GM13977 (cell line): ENCODE data around the gene SPATS2L.

Source experiments
- DNase-seq: peaks from one replicate; pipeline ENCODE4 v3.0.0; 2012; ENCODE audit warnings: low spot score
- CTCF ChIP-seq: IDR thresholded peaks from 2 replicates; pipeline ENCODE4 v1.5.1; 2012; ENCODE audit warnings: mild to moderate bottlenecking, control low read depth; ENCODE audit not compliant: insufficient read depth; ENCODE audit errors: extremely low read depth, missing control alignments
- in situ Hi-C: fragments of 300-500 bp; cut with MboI; formaldehyde crosslinking; loops from one replicate; pipeline ENCODE4 v1.12.0; 2022; ENCODE audit warnings: low sequenced_read_pairs, low pct_unique_long_range_greater_than_20kb, mixed read lengths, inconsistent platforms; ENCODE audit not compliant: unreplicated experiment

The SPATS2L gene

DNA sequence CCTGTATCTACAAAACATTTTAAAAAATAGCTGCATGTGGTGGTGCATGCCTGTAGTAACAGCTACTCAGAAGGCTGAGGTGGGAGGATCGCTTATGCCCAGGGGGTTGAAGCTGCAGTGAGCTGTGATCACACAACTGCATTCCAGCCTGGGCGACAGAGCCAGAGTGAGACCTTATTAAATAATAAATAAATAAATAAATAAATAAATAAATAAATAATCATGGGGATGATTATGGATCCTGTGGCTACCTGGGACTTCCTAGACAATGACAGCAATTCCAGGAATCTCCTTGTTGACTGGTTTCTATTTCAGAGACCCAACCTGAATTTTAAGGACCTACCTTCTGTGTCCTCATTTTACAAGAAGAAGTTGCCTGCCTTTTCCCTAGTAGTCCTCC, 111.9 kb downstream of the SPATS2L start:
- no peak for TF ChIP-seq CTCF
- in situ Hi-C loops: no loop called here
- DNase-seq: no peak

DNA sequence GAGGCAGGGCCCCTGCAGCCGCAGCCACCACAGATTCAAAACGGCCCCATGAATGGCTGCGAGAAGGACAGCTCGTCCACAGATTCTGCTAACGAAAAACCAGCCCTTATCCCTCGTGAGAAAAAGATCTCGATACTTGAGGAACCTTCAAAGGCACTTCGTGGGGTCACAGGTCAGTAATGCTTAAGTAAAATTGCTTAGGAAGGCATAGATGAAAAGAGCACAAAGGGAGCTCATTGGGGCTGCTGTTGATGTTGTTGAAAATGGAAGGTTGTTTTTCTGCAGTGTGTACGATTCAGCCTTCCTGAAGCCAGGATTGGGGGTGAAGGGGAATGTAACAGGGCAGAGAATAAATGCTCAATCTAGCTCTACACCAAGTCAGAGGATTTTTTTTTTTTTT, 112.8 kb downstream of the SPATS2L start:
- DNase-seq: no peak
- in situ Hi-C loops: no loop called here
- TF ChIP-seq CTCF: no peak

DNA sequence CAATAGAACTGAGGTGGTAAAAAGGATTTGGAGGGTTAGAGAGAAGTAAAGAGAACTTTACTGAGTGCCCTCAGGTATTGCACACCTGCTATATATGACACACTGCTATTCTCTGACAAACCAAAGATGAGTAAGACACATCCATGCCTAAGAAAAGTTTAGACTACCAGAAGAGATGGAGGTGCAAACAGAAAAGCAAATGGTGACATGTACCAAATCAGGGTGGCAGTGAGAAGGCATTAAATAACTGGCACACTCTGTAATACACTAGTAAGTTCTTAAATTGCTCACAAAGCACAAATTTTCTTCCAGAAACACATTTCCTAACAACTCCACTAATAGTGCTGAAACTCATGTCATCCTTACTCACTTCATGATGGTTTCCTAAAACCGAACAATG, 114.8 kb downstream of the SPATS2L start:
- TF ChIP-seq CTCF: no peak
- in situ Hi-C loops: no loop called here
- no peak for DNase-seq

- no peak for TF ChIP-seq CTCF
- in situ Hi-C loops: no loop called here
- DNase-seq: no peak
Measured at GRCh38 chr2:200422071-200422470, 115.6 kb downstream of the SPATS2L start.

DNA sequence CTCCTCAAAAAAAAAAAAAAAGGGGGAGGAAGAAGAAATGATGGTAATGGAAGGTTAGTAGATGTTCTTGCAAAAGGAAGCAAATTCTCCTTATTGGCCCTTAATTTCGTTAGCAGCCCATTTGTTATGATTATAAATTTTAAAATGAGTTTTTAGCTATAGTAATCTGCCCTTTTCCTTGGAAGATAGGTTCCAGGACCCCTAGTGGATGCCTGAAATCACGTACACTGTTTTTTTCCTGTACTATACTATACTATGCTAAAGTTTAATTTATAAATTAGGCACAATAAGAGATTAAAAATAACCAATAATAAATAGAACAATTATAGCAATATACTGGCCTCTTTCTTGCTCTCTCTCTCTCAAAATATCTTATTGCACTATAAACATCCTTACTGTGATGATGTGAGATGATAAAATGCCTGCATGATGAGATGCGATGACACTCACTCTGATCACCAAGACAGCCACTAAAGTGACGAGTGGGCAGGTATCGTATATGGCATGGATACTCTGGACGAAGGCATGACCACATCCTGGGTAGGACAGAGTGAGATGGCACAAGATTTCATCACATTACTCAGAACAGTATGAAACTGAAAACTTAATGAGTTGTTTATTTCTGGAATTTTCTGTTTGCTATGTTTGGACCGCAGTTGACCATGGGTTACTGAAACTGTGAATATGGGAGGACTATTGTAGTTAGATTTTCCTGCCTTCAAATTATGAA, 116.2 kb downstream of the SPATS2L start:
- TF ChIP-seq CTCF: no peak
- DNase-seq: no peak
- in situ Hi-C loops: no loop called here

DNA sequence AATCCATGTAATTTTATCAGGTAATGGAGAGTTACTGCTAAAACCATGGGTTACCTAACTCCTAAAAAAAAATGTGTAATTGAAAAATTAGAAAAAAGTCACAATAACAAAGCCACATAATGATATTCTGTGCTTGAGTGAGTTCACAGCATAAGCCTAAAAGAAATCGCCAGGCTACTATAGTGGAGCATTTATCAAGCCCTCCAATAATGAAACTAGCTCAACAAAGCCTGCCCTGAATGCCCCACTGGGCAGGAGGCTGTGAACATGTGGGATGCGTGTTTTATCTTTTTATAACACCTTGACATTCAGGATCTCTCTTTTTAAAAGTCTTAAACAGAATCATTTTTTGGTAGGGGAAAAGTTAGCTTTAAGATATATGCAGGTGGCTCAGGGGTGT, 117.0 kb downstream of the SPATS2L start:
- in situ Hi-C loops: no loop called here
- no peak for TF ChIP-seq CTCF
- no peak for DNase-seq
